GM21723 (cell line): ENCODE results near the gene PGAP3.

Experiments
- ATAC-seq: cut with Tn5 transposase; IDR thresholded peaks from one replicate; pipeline ENCODE4 v1.9.1; 2021; ENCODE audit warnings: mild to moderate bottlenecking, moderate library complexity; ENCODE audit not compliant: unreplicated experiment

PGAP3 gene

GRCh38 chr17:39625198-39625785, 62.6 kb downstream of the PGAP3 start:
- ATAC-seq = no peak

GRCh38 chr17:39624313-39624712, 63.5 kb downstream of the PGAP3 start:
- no peak for ATAC-seq

GRCh38 chr17:39623356-39623950, 64.4 kb downstream of the PGAP3 start:
- ATAC-seq = no peak

GRCh38 chr17:39622380-39623006, 65.4 kb downstream of the PGAP3 start:
- no peak for ATAC-seq

- no peak for ATAC-seq
Measured at GRCh38 chr17:39621523-39622379, 66.1 kb downstream of the PGAP3 start.
